SK-N-SH (cell line): ENCODE results near the gene KDM4C. TPM values are rescaled to one million over a fixed set of nuclear protein-coding genes. Genes with fewer than 3 reads are reported as not detected.

Experiments used
- CTCF ChIA-PET: fragments of 300-600, 350-600 bp; formaldehyde crosslinking; extraction: SDS; loops from one replicate; lab custom pipeline; 2021; lab: Yijun Ruan, JAX
- POLR2A ChIA-PET: fragments of 350-600 bp; sonication (Branson Sonifier 250); formaldehyde crosslinking; extraction: SDS; loops from one replicate; lab custom pipeline; 2020; ENCODE audit warnings: antibody characterized with exemption, inconsistent platforms; lab: Yijun Ruan, JAX
- DNase-seq: peaks from one replicate; pipeline ENCODE4 v3.0.0; 2012
- H2AFZ ChIP-seq: fragments of 200-600 bp; sonication (generic); 2 replicates; pipeline ENCODE4 v1.8.1; 2016; ENCODE audit warnings: antibody characterized with exemption, mild to moderate bottlenecking, low read depth
- H3F3A ChIP-seq: fragments of 200-600 bp; sonication (generic); replicated peaks from 2 replicates; pipeline ENCODE3; 2016; ENCODE audit warnings: antibody characterized with exemption, mild to moderate bottlenecking; ENCODE audit not compliant: insufficient read depth
- H3K27ac ChIP-seq, 2 experiments: fragments of 200-500 bp in 1 of 2; fragments of 200-600 bp in 1 of 2; sonication (Bioruptor generic) in 1 of 2; sonication (generic), shearing (Covaris generic) in 1 of 2; 2 replicates each; pipeline versions ENCODE4 v1.5.1 to v1.6.1; 2014 to 2016; ENCODE audit warnings: low read depth in 2 of 2, inconsistent platforms in 1 of 2, low read length in 1 of 2, mild to moderate bottlenecking in 1 of 2, mixed read lengths in 1 of 2
- H3K27me3 ChIP-seq: fragments of 200-600 bp; sonication (generic), shearing (Covaris generic); 2 replicates; pipeline ENCODE4 v1.6.1; 2016; ENCODE audit warnings: mixed run types; ENCODE audit not compliant: insufficient read depth
- H3K36me3 ChIP-seq, 2 experiments: fragments of 200-500 bp in 1 of 2; fragments of 200-600 bp in 1 of 2; sonication (Bioruptor generic) in 1 of 2; sonication (generic) in 1 of 2; replicated peaks in 1 of 2; 2 replicates each; pipeline versions ENCODE3 to v1.5.1; 2014 to 2016; ENCODE audit warnings: low read length in 1 of 2, mild to moderate bottlenecking in 1 of 2; ENCODE audit not compliant: insufficient read depth in 2 of 2, control insufficient read depth in 1 of 2
- H3K4me1 ChIP-seq, 2 experiments: fragments of 200-500 bp in 1 of 2; fragments of 200-600 bp in 1 of 2; sonication (Bioruptor generic) in 1 of 2; sonication (generic), shearing (Covaris generic) in 1 of 2; 2 replicates each; pipeline versions ENCODE4 v1.5.1 to v1.6.1; 2014 to 2016; ENCODE audit warnings: low read depth in 1 of 2, low read length in 1 of 2, mixed run types in 1 of 2; ENCODE audit not compliant: insufficient read depth in 2 of 2, control insufficient read depth in 1 of 2
- H3K4me2 ChIP-seq: fragments of 200-600 bp; sonication (generic), shearing (Covaris generic); 2 replicates; pipeline ENCODE4 v1.6.1; 2017; ENCODE audit warnings: mixed run types
- H3K4me3 ChIP-seq, 2 experiments: fragments of 200-500 bp in 1 of 2; fragments of 200-600 bp in 1 of 2; sonication (Bioruptor generic) in 1 of 2; sonication (generic), shearing (Covaris generic) in 1 of 2; 2 replicates each; pipeline versions ENCODE4 v1.5.1 to v1.8.1; 2014 to 2016; ENCODE audit warnings: low read depth in 2 of 2, inconsistent platforms in 1 of 2, low read length in 1 of 2, mild to moderate bottlenecking in 1 of 2, mixed read lengths in 1 of 2, moderate library complexity in 1 of 2
- H3K79me2 ChIP-seq: fragments of 200-600 bp; sonication (generic); 2 replicates; pipeline ENCODE4 v1.8.1; 2017; ENCODE audit warnings: mild to moderate bottlenecking; ENCODE audit not compliant: insufficient read depth
- H3K9ac ChIP-seq: fragments of 200-600 bp; sonication (generic); 2 replicates; pipeline ENCODE4 v1.6.1; 2017; ENCODE audit warnings: mixed run types
- H3K9me2 ChIP-seq: fragments of 200-600 bp; sonication (generic); 2 replicates; pipeline ENCODE4 v1.6.1; 2017; ENCODE audit warnings: mixed run types
- H3K9me3 ChIP-seq: fragments of 200-600 bp; sonication (generic); 2 replicates; pipeline ENCODE4 v1.6.1; 2017; ENCODE audit warnings: mixed run types, mild to moderate bottlenecking, moderate library complexity
- H4K20me1 ChIP-seq: fragments of 200-600 bp; sonication (generic); 2 replicates; pipeline ENCODE4 v1.6.1; 2017; ENCODE audit warnings: mild to moderate bottlenecking, mixed run types; ENCODE audit not compliant: insufficient read depth
- CHD2 ChIP-seq: fragments of 150-350 bp; IDR thresholded peaks from 2 replicates; pipeline ENCODE4 v1.6.1; 2018; ENCODE audit warnings: low read length; ENCODE audit not compliant: partially characterized antibody
- CTCF ChIP-seq: fragments of 200-600 bp; sonication (generic); IDR thresholded peaks from 2 replicates; pipeline ENCODE4 v1.6.1; 2017; ENCODE audit warnings: antibody characterized with exemption, mild to moderate bottlenecking, moderate library complexity
- EZH2phosphoT487 ChIP-seq: fragments of 200-600 bp; sonication (generic); IDR thresholded peaks from 2 replicates; pipeline ENCODE4 v1.6.1; 2017; ENCODE audit warnings: low read depth, mixed run types, mild to moderate bottlenecking, antibody characterized with exemption, moderate library complexity, borderline replicate concordance
- FOXM1 ChIP-seq: IDR thresholded peaks from 2 replicates; pipeline ENCODE4 v1.4.0; 2012; ENCODE audit warnings: low read depth, mild to moderate bottlenecking
- GABPA ChIP-seq: IDR thresholded peaks from 2 replicates; pipeline ENCODE4 v1.4.0; 2012; ENCODE audit warnings: low read depth, mild to moderate bottlenecking
- GATA2 ChIP-seq: sonication (generic); formaldehyde crosslinking; IDR thresholded peaks from 2 replicates; pipeline ENCODE4 v1.5.0; 2020; ENCODE audit warnings: mild to moderate bottlenecking, missing genetic modification reagents
- IRF3 ChIP-seq: fragments of 150-350 bp; IDR thresholded peaks from 2 replicates; pipeline ENCODE4 v1.6.1; 2016; ENCODE audit warnings: mild to moderate bottlenecking, low read depth, low read length
- MXI1 ChIP-seq: IDR thresholded peaks from 2 replicates; pipeline ENCODE4 v1.6.1; 2012; ENCODE audit warnings: mild to moderate bottlenecking, low read depth, low read length, improper control_type of control experiment
- RAD21 ChIP-seq: IDR thresholded peaks from 2 replicates; pipeline ENCODE4 v1.6.1; 2012; ENCODE audit warnings: mild to moderate bottlenecking, low read length
- RFX5 ChIP-seq: IDR thresholded peaks from 2 replicates; pipeline ENCODE4 v1.6.1; 2012; ENCODE audit warnings: mild to moderate bottlenecking, improper control_type of control experiment, low read length
- TAF1 ChIP-seq: IDR thresholded peaks from 2 replicates; pipeline ENCODE4 v1.6.1; 2012; ENCODE audit warnings: low read depth, mild to moderate bottlenecking, low read length, moderate library complexity, borderline replicate concordance
- TCF12 ChIP-seq: IDR thresholded peaks from 2 replicates; pipeline ENCODE4 v1.4.0; 2012
- TEAD4 ChIP-seq: IDR thresholded peaks from 2 replicates; pipeline ENCODE4 v1.4.0; 2012; ENCODE audit warnings: mild to moderate bottlenecking, borderline replicate concordance; ENCODE audit not compliant: insufficient read depth
- USF1 ChIP-seq: IDR thresholded peaks from 2 replicates; pipeline ENCODE4 v1.4.0; 2012; ENCODE audit warnings: low read depth, borderline replicate concordance
- YY1 ChIP-seq: IDR thresholded peaks from 2 replicates; pipeline ENCODE4 v1.4.0; 2012; ENCODE audit warnings: low read depth, mild to moderate bottlenecking
- ZBTB33 ChIP-seq: IDR thresholded peaks from 2 replicates; pipeline ENCODE4 v1.4.0; 2012; ENCODE audit warnings: low read depth, borderline replicate concordance
- WGBS: methylation state at CpG from one replicate; pipeline ENCODE4 v1.1.6; 2017; ENCODE audit warnings: low lambda C conversion rate; 5-methylcytosine and 5-hydroxymethylcytosine counted together
- polyA plus RNA-seq, 3 experiments: library from polyadenylated mRNA; depleted of rRNA; stranded (reverse); fragments of >200 nt; gene quantifications; 2 replicates each; pipeline ENCODE4 v1.2.3, GENCODE V29; 2012
- TF ChIP-seq, protein P1 (sequence below): fragments of 150-350 bp; IDR thresholded peaks from 2 replicates; pipeline ENCODE4 v1.6.1; 2017; ENCODE audit warnings: antibody characterized with exemption, low read length, low read depth, borderline replicate concordance
- TF ChIP-seq, protein P2 (sequence below): IDR thresholded peaks from 2 replicates; pipeline ENCODE4 v1.6.1; 2012; ENCODE audit warnings: mild to moderate bottlenecking, low read depth, low read length, moderate library complexity

Gene KDM4C
- polyA plus RNA-seq, 1 of the 3 experiments (the other 2 are of a cell fraction) = 9.4 TPM

- TF ChIP-seq, protein P1, sequence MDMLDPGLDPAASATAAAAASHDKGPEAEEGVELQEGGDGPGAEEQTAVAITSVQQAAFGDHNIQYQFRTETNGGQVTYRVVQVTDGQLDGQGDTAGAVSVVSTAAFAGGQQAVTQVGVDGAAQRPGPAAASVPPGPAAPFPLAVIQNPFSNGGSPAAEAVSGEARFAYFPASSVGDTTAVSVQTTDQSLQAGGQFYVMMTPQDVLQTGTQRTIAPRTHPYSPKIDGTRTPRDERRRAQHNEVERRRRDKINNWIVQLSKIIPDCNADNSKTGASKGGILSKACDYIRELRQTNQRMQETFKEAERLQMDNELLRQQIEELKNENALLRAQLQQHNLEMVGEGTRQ = no peak
These were observed 416.5 kb downstream of the KDM4C start (continued) for GRCh38 chr9:7174301-7174700.

GRCh38 chr9:7174884-7175283 is 417.1 kb downstream of the KDM4C start:
- Histone ChIP-seq H3K4me2 (no peak overlapping the region), H3K9me2 (no peaks in the 10 kb centered on the region), H3K36me3 (peaks cover 0 to 7% of the 10 kb centered on the region in 2 experiments), H3K27me3 (no peaks in the 10 kb centered on the region), H3K27ac (no peak overlapping the region), H3K4me1 (peaks cover 8 to 42% of the 10 kb centered on the region in 2 experiments; a peak in 3 of 4 replicates), H3K9me3 (no peaks in the 10 kb centered on the region), H3K79me2 (no peaks in the 10 kb centered on the region; the same call in 1 of the 2 replicates), H4K20me1 (no peaks in the 10 kb centered on the region), H2AFZ (no peak overlapping the region), H3K4me3 (no peak overlapping the region), H3K9ac (no peak overlapping the region), H3F3A (no peaks in the 10 kb centered on the region)
- peak; percentile 13 for DNase-seq
- TF ChIP-seq TAF1 (no peak), RAD21 (no peak), ZBTB33 (no peak), RFX5 (no peak), YY1 (no peak), TEAD4 (no peak), MXI1 (no peak), GATA2 (CRISPR knock-in tag) (no peak), FOXM1 (no peak), IRF3 (no peak), EZH2phosphoT487 (no peak), TCF12 (no peak), CHD2 (no peak), USF1 (no peak), CTCF (no peak), GABPA (no peak)
- TF ChIP-seq, protein P2, sequence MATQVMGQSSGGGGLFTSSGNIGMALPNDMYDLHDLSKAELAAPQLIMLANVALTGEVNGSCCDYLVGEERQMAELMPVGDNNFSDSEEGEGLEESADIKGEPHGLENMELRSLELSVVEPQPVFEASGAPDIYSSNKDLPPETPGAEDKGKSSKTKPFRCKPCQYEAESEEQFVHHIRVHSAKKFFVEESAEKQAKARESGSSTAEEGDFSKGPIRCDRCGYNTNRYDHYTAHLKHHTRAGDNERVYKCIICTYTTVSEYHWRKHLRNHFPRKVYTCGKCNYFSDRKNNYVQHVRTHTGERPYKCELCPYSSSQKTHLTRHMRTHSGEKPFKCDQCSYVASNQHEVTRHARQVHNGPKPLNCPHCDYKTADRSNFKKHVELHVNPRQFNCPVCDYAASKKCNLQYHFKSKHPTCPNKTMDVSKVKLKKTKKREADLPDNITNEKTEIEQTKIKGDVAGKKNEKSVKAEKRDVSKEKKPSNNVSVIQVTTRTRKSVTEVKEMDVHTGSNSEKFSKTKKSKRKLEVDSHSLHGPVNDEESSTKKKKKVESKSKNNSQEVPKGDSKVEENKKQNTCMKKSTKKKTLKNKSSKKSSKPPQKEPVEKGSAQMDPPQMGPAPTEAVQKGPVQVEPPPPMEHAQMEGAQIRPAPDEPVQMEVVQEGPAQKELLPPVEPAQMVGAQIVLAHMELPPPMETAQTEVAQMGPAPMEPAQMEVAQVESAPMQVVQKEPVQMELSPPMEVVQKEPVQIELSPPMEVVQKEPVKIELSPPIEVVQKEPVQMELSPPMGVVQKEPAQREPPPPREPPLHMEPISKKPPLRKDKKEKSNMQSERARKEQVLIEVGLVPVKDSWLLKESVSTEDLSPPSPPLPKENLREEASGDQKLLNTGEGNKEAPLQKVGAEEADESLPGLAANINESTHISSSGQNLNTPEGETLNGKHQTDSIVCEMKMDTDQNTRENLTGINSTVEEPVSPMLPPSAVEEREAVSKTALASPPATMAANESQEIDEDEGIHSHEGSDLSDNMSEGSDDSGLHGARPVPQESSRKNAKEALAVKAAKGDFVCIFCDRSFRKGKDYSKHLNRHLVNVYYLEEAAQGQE = no peak
- WGBS = 95% methylated on average over 8 of the region's 8 CpGs
- POLR2A ChIA-PET = no interaction called here
- CTCF ChIA-PET = interaction anchor here (1.0 to 1.5 kb wide), 4 partner anchors 45 to 285 kb away, joined by 3 read pairs; no protein-coding TSS in a partner anchor
